K562 (cell line): ENCODE results near the gene TXN2. TPM values are rescaled to one million over a fixed set of nuclear protein-coding genes. Genes with fewer than 3 reads are reported as not detected.

ENCODE experiments used
- ATAC-seq: fragments of 200-7000 bp; cut with Tn5 transposase; 3 replicates; pipeline ENCODE4 v1.9.1; 2020; ENCODE audit warnings: moderate library complexity
- BruUV-seq: library from RNA; stranded (reverse); fragments of 400-500 nt; replicated peaks from 2 replicates; lab custom pipeline; 2021; lab: Mats Ljungman, UMichigan
- CTCF ChIA-PET: fragments of 300-600 bp; formaldehyde crosslinking; extraction: SDS; loops from one replicate; lab custom pipeline; 2021; ENCODE audit warnings: low intra/inter-chr PET ratio; lab: Yijun Ruan, JAX
- POLR2A ChIA-PET: fragments of 300-600, 350-650 bp; sonication (Branson Sonifier 250); formaldehyde crosslinking; extraction: SDS; loops from one replicate; lab custom pipeline; 2021; ENCODE audit warnings: antibody characterized with exemption, inconsistent platforms; lab: Yijun Ruan, JAX
- DNase-seq, 4 experiments: peaks; one replicate each; pipeline versions ENCODE4 v3.0.0 to v3.0.0-alpha.2; 2011 to 2018; ENCODE audit warnings: low spot score in 3 of 4, mixed read lengths in 3 of 4; ENCODE audit errors: extremely low read depth in 1 of 4
- FAIRE-seq: peaks from 2 replicates; lab custom pipeline; 2011; peaks lifted over from hg19 to GRCh38; lab: Jason Lieb, UNC
- H2AFZ ChIP-seq: 2 replicates; pipeline ENCODE4 v1.6.0; 2011; ENCODE audit warnings: low read depth, low read length, control low read depth, inconsistent platforms
- H3K27ac ChIP-seq: fragments of 200-600 bp; 3 replicates; pipeline ENCODE4 v1.8.0; 2011; ENCODE audit warnings: low read depth, mild to moderate bottlenecking, control low read depth, inconsistent platforms, low read length, moderate library complexity, mixed read lengths; ENCODE audit errors: extremely low read depth
- H3K27me3 ChIP-seq, 2 experiments: fragments of 300-600 bp in 1 of 2; 2 replicates in 1 of 2; 3 replicates in 1 of 2; pipeline versions ENCODE4 v1.6.0 to v1.8.0; 2011; ENCODE audit warnings: inconsistent platforms in 2 of 2, low read length in 2 of 2, mild to moderate bottlenecking in 1 of 2, mixed read lengths in 1 of 2, moderate library complexity in 1 of 2; ENCODE audit not compliant: control insufficient read depth in 2 of 2, insufficient read depth in 2 of 2
- H3K36me3 ChIP-seq: fragments of 300-600 bp; 3 replicates; pipeline ENCODE4 v1.8.0; 2011; ENCODE audit warnings: mild to moderate bottlenecking, low read length, inconsistent platforms; ENCODE audit not compliant: control insufficient read depth, insufficient read depth
- H3K4me1 ChIP-seq, 2 experiments: fragments of 200-600 bp in 1 of 2; replicated peaks in 1 of 2; 2 replicates in 1 of 2; 3 replicates in 1 of 2; pipeline versions ENCODE4 v1.5.1 to v1.8.0; 2011; ENCODE audit warnings: inconsistent platforms in 2 of 2, low read length in 2 of 2, mild to moderate bottlenecking in 1 of 2, mixed read lengths in 1 of 2, moderate library complexity in 1 of 2; ENCODE audit not compliant: control insufficient read depth in 2 of 2, insufficient read depth in 2 of 2
- H3K4me2 ChIP-seq: 2 replicates; pipeline ENCODE4 v1.6.1; 2011; ENCODE audit warnings: low read length, control low read depth, inconsistent platforms, mixed read lengths; ENCODE audit not compliant: insufficient read depth
- H3K4me3 ChIP-seq: fragments of 200-600 bp; sonication (generic), shearing (Covaris generic); 2 replicates; pipeline ENCODE4 v1.5.1; 2016; ENCODE audit warnings: control low read depth, inconsistent platforms
- H3K79me2 ChIP-seq: fragments of 200-600 bp; 3 replicates; pipeline ENCODE4 v1.8.0; 2011; ENCODE audit warnings: low read length, inconsistent platforms; ENCODE audit not compliant: control insufficient read depth, insufficient read depth
- H3K9ac ChIP-seq, 2 experiments: 2 replicates each; pipeline versions ENCODE4 v1.6.0 to v1.6.1; 2011; ENCODE audit warnings: low read depth in 2 of 2, low read length in 2 of 2, control low read depth in 1 of 2, inconsistent platforms in 1 of 2, mild to moderate bottlenecking in 1 of 2, mixed read lengths in 1 of 2; ENCODE audit not compliant: insufficient read depth in 1 of 2
- H3K9me1 ChIP-seq: one replicate; pipeline ENCODE4 v1.6.0; 2011; ENCODE audit warnings: inconsistent platforms, mild to moderate bottlenecking, low read length, moderate library complexity; ENCODE audit not compliant: control insufficient read depth, insufficient read depth
- H3K9me3 ChIP-seq: replicated peaks from 2 replicates; pipeline ENCODE4 v1.5.1; 2011; ENCODE audit warnings: low read depth, low read length, inconsistent platforms; ENCODE audit not compliant: control insufficient read depth, insufficient read depth
- H4K20me1 ChIP-seq: replicated peaks from 2 replicates; pipeline ENCODE4 v1.6.1; 2011; ENCODE audit warnings: low read length, inconsistent platforms, mixed read lengths; ENCODE audit not compliant: control insufficient read depth, insufficient read depth
- DMBX1 ChIP-seq: fragments of 250-450 bp; sonication (Bioruptor Pico); IDR thresholded peaks from 2 replicates; pipeline ENCODE4 v1.8.0; 2022; ENCODE audit warnings: inconsistent platforms, mild to moderate bottlenecking, moderate library complexity, borderline replicate concordance
- ESRRB ChIP-seq: fragments of 250-450 bp; sonication (Bioruptor Pico); IDR thresholded peaks from 2 replicates; pipeline ENCODE4 v1.5.0; 2020; ENCODE audit warnings: mild to moderate bottlenecking, moderate library complexity, borderline replicate concordance
- ETV6 ChIP-seq, 3 experiments: fragments of 150-350 bp in 1 of 3; sonication (generic) in 1 of 3; formaldehyde crosslinking in 1 of 3; IDR thresholded peaks; 2 replicates each; pipeline versions ENCODE4 v1.6.1 to v1.8.0; 2014 to 2022; ENCODE audit warnings: borderline replicate concordance in 2 of 3, low read depth in 2 of 3, antibody characterized with exemption in 1 of 3, low read length in 1 of 3, mild to moderate bottlenecking in 1 of 3, missing genetic modification reagents in 1 of 3
- GABPB1 ChIP-seq: sonication (generic); formaldehyde crosslinking; IDR thresholded peaks from 2 replicates; pipeline ENCODE4 v1.8.0; 2022; ENCODE audit warnings: mild to moderate bottlenecking, missing genetic modification reagents
- HDAC3 ChIP-seq: fragments of 450-650 bp; IDR thresholded peaks from 2 replicates; pipeline ENCODE4 v1.6.1; 2018; ENCODE audit warnings: borderline replicate concordance, mild to moderate bottlenecking, moderate library complexity; ENCODE audit not compliant: partially characterized antibody
- JUND ChIP-seq, 2 experiments: IDR thresholded peaks; 2 replicates in 1 of 2; 3 replicates in 1 of 2; pipeline ENCODE4 v1.6.1; 2011; ENCODE audit warnings: borderline replicate concordance in 2 of 2, low read depth in 2 of 2, low read length in 2 of 2, improper control_type of control experiment in 1 of 2, missing biosample characterization in 1 of 2, missing genetic modification characterization in 1 of 2, missing genetic modification reagents in 1 of 2
- POLR2A ChIP-seq: fragments of 450-650 bp; conservative IDR thresholded peaks from 2 replicates; pipeline ENCODE4 v1.6.1; 2016
- RB1 ChIP-seq: fragments of 450-650 bp; IDR thresholded peaks from 2 replicates; pipeline ENCODE4 v1.6.1; 2017; ENCODE audit warnings: low read depth, mild to moderate bottlenecking
- RBBP5 ChIP-seq: fragments of 200-600 bp; sonication (generic); IDR thresholded peaks from 2 replicates; pipeline ENCODE4 v1.6.1; 2012; ENCODE audit warnings: borderline replicate concordance, mild to moderate bottlenecking, low read length, control low read depth, inconsistent platforms; ENCODE audit not compliant: insufficient read depth, poor library complexity, severe bottlenecking
- RFX7 ChIP-seq: fragments of 250-450 bp; sonication (Bioruptor Pico); IDR thresholded peaks from 2 replicates; pipeline ENCODE4 v1.5.1; 2021; ENCODE audit warnings: mild to moderate bottlenecking
- SP1 ChIP-seq: sonication (generic); formaldehyde crosslinking; IDR thresholded peaks from 2 replicates; pipeline ENCODE4 v1.8.1; 2022; ENCODE audit warnings: mild to moderate bottlenecking, missing genetic modification reagents
- ZNF184 ChIP-seq: sonication (generic); formaldehyde crosslinking; IDR thresholded peaks from 2 replicates; pipeline ENCODE4 v1.5.0; 2020; ENCODE audit warnings: missing genetic modification reagents
- ZNF584 ChIP-seq: fragments of 200-800 bp; sonication (Bioruptor generic); IDR thresholded peaks from 2 replicates; pipeline ENCODE4 v1.6.1; 2016; ENCODE audit warnings: low read depth, mild to moderate bottlenecking, missing genetic modification characterization, missing compliant biosample characterization
- ZNF780A ChIP-seq: fragments of 250-450 bp; sonication (Bioruptor Pico); IDR thresholded peaks from 2 replicates; pipeline ENCODE4 v1.5.0; 2021; ENCODE audit warnings: mild to moderate bottlenecking
- WGBS: fragments of 100-300 bp; shearing (Covaris generic); methylation state at CpG from one replicate; pipeline ENCODE4 v1.1.6; 2016; ENCODE audit warnings: low coverage, mixed read lengths; ENCODE audit not compliant: insufficient coverage; ENCODE audit errors: missing lambda C conversion rate; 5-methylcytosine and 5-hydroxymethylcytosine counted together
- in situ Hi-C: fragments of 300-500 bp; cut with MboI; formaldehyde crosslinking; loops from 4 replicates; pipeline ENCODE4 v1.15.0; 2018; ENCODE audit warnings: inconsistent platforms, mixed read lengths
- intact Hi-C: fragments of 100-400 bp; cut with micrococcal nuclease; formaldehyde crosslinking; loops from 2 replicates; pipeline ENCODE4 v1.14.2; 2022
- polyA plus RNA-seq, 8 experiments: library from polyadenylated mRNA; depleted of rRNA in 4 of 8; stranded (reverse) in 5 of 8; unstranded in 3 of 8; fragments of >200 nt; fragmentation: Nextera tagmentation in 2 of 8; fragmentation: Illumina TruSeq in 1 of 8; extraction: Ambion mirVana in 2 of 8; extraction: Trizol in 1 of 8; gene quantifications; 2 replicates each; pipeline versions ENCODE4 v1.2.1 to v1.2.3, GENCODE V29; 2011 to 2014; ENCODE audit warnings: inconsistent platforms in 1 of 8, missing spikeins in 1 of 8
- total RNA-seq, 7 experiments: library from RNA; depleted of rRNA in 6 of 7; stranded (reverse); fragments of >200 nt in 6 of 7; fragmentation: Illumina TruSeq in 2 of 7; extraction: Trizol in 2 of 7; gene quantifications; 2 replicates each; pipeline versions ENCODE4 v1.2.1 to v1.2.3, GENCODE V29; 2011 to 2021; ENCODE audit warnings: low replicate concordance in 1 of 7
- TF ChIP-seq, protein P1 (sequence below): fragments of 200-800 bp; sonication (Bioruptor generic); IDR thresholded peaks from 2 replicates; pipeline ENCODE4 v1.6.1; 2017; ENCODE audit warnings: missing genetic modification characterization, missing compliant biosample characterization
- TF ChIP-seq, protein P2 (sequence below): sonication (generic); formaldehyde crosslinking; IDR thresholded peaks from 2 replicates; pipeline ENCODE4 v1.4.0; 2020; ENCODE audit warnings: mild to moderate bottlenecking, missing genetic modification reagents

TXN2 gene
- total and polyA plus RNA-seq, 9 of the 15 experiments (the other 6 are each of a cell fraction or from before 2014, with no cell fraction given) = 48.5 to 399 (median 118) TPM

- no peak for TF ChIP-seq ESRRB (CRISPR knock-in tag)
- no peak for TF ChIP-seq DMBX1 (CRISPR knock-in tag)
- no peak for TF ChIP-seq HDAC3
- no peak for TF ChIP-seq SP1 (CRISPR knock-in tag)
- no peak for TF ChIP-seq RB1
- no peak for TF ChIP-seq ETV6 (IDR thresholded peaks at IDR 0.05; ENCODE audit: borderline replicate concordance in 1 of 2, low read depth in 2 of 2, low read length in 1 of 2)
- TF ChIP-seq ETV6 (CRISPR knock-in tag; IDR thresholded peaks at IDR 0.05; ENCODE audit: borderline replicate concordance) = no peak
- no peak for TF ChIP-seq ZNF184
- no peak for TF ChIP-seq ZNF780A (CRISPR knock-in tag)
- TF ChIP-seq, all 486 proteins: peak for 0
Measured at GRCh38 chr22:36469094-36469710, 12.2 kb downstream of the TXN2 start (continued).

- Histone ChIP-seq H3K9me1 (no peaks in the 10 kb centered on the region), H4K20me1 (0 out of 2 replicates have a peak, but pooled peaks cover 3% of the 10 kb centered on the region), H3K4me1 (peaks cover 25 to 35% of the 10 kb centered on the region in 2 experiments), H3K36me3 (peaks cover 53% of the 10 kb centered on the region; the same call in 2 of the 3 replicates), H3K27me3 (no peaks in the 10 kb centered on the region), H3K4me2 (peak overlapping the region; percentile 46; the same call in 1 of the 2 replicates), H3K27ac (peak overlapping the region; percentile 76), H3K9ac (peak overlapping the region; percentile 38 to 75; a peak in 3 of 4 replicates), H3K79me2 (no peaks in the 10 kb centered on the region; the same call in 2 of the 3 replicates), H3K4me3 (no peak overlapping the region), H3K9me3 (no peaks in the 10 kb centered on the region), H2AFZ (no peak overlapping the region)
- WGBS = 7% methylated on average over 7 of the region's 7 CpGs
- FAIRE-seq (peak; percentile 90), DNase-seq (peak; percentile 21 to 80 (median 43)), ATAC-seq (peak; percentile 58)
- ChIA-PET CTCF (interaction anchor here (0.6 kb wide), 1 partner anchor 157 kb away, joined by 3 read pairs; no protein-coding TSS in a partner anchor), POLR2A (interaction anchor here (0.6 to 1.7 kb wide), 3 partner anchors 12 to 166 kb away, joined by 3 to 6 read pairs (median 3); no protein-coding TSS in a partner anchor)
- no TSS peak for BruUV-seq
- in situ Hi-C loops = loop anchor here (5.0 kb wide), 1 partner anchor 171 kb away; no protein-coding TSS in a partner anchor
- intact Hi-C loops = loop anchor here (5.0 kb wide), 1 partner anchor 101 kb away; no protein-coding TSS in a partner anchor
- TF ChIP-seq ZNF584 (CRISPR knock-in tag) (0 out of 2 replicates have a peak, but pooled peaks have one; percentile 20), POLR2A (no peak), JUND (IDR thresholded peaks at IDR 0.05; ENCODE audit: borderline replicate concordance, low read depth, low read length) (peak; percentile 95), JUND (tag; IDR thresholded peaks at IDR 0.05; ENCODE audit: borderline replicate concordance, low read depth, low read length) (peak; percentile 86; the same call in 1 of the 3 replicates), RBBP5 (peak; percentile 36), GABPB1 (0 out of 2 replicates have a peak, but pooled peaks have one; percentile 25), RFX7 (no peak)
- TF ChIP-seq, protein P1, sequence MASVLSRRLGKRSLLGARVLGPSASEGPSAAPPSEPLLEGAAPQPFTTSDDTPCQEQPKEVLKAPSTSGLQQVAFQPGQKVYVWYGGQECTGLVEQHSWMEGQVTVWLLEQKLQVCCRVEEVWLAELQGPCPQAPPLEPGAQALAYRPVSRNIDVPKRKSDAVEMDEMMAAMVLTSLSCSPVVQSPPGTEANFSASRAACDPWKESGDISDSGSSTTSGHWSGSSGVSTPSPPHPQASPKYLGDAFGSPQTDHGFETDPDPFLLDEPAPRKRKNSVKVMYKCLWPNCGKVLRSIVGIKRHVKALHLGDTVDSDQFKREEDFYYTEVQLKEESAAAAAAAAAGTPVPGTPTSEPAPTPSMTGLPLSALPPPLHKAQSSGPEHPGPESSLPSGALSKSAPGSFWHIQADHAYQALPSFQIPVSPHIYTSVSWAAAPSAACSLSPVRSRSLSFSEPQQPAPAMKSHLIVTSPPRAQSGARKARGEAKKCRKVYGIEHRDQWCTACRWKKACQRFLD (CRISPR knock-in tag) = 0 out of 2 replicates have a peak, but pooled peaks have one; percentile 30
- TF ChIP-seq, protein P2, sequence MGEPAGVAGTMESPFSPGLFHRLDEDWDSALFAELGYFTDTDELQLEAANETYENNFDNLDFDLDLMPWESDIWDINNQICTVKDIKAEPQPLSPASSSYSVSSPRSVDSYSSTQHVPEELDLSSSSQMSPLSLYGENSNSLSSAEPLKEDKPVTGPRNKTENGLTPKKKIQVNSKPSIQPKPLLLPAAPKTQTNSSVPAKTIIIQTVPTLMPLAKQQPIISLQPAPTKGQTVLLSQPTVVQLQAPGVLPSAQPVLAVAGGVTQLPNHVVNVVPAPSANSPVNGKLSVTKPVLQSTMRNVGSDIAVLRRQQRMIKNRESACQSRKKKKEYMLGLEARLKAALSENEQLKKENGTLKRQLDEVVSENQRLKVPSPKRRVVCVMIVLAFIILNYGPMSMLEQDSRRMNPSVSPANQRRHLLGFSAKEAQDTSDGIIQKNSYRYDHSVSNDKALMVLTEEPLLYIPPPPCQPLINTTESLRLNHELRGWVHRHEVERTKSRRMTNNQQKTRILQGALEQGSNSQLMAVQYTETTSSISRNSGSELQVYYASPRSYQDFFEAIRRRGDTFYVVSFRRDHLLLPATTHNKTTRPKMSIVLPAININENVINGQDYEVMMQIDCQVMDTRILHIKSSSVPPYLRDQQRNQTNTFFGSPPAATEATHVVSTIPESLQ (CRISPR knock-in tag) = no peak
Measured at GRCh38 chr22:36467946-36468345, 13.5 kb downstream of the TXN2 start.
